ENCODE data around the gene NUDT17. TPM values are rescaled to one million over a fixed set of nuclear protein-coding genes. Genes with fewer than 3 reads are reported as not detected.
"Not testable (repeated sequence)": the region's sequence is repeated elsewhere in the genome, so short reads cannot be mapped to it uniquely, and the experiment has no call there.

NUDT17 gene, protein sequence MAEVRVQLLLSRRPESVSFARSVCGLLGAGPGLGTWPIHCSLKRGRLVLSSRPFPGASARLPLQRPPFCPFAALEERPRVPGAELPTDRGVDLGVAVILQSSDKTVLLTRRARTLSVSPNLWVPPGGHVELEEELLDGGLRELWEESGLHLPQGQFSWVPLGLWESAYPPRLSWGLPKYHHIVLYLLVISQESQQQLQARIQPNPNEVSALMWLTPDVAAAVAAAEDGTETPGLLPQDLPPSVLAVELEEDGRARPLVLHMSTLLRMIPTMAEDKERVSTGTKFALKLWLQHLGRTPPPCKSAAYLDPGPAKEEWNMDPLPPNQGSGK
- 4.2 TPM for polyA plus RNA-seq

DNA sequence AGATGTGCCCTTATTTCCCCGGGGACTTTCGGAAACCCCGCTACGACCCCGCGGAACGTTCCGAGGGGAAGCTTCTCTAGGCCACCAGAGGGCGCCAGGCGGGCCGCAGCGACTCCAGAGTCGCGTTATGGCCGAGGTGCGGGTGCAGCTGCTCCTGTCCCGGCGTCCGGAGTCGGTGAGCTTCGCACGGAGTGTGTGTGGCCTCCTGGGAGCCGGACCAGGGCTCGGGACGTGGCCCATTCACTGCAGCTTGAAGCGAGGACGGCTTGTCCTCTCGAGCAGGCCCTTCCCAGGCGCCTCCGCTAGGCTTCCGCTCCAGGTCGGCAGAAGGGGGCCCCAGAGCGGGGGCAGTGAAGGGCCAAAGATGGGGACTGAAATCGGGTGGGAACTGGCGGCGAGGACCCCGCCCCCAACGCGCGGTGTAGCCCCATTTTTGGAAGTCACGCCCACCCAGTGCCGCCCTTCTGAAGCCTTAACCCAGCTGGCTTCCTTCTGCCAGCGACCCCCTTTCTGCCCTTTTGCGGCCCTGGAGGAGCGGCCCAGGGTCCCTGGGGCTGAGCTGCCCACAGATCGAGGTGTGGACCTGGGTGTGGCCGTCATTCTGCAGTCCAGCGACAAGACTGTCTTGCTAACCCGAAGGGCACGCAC, at the start of gene NUDT17:
TSS of gene NUDT17 (plus strand) at position 117 of the 648 bp plus-strand sequence. CDS start at position 128, 11 bp downstream.
- peaks cover 4% of the 10 kb centered on the region for H3K36me3 Mint-ChIP-seq
- no peaks in the 10 kb centered on the region for H3K9me3 Mint-ChIP-seq
- no peaks in the 10 kb centered on the region for H3K27me3 Mint-ChIP-seq
- peak within 1 kb of the TSS; percentile 23 to 90 (median 59) for H3K27ac Mint-ChIP-seq
- H3K4me3 Mint-ChIP-seq: peak within 1 kb of the TSS in 1 of 4 donors; percentile 56
- H3K4me1 Mint-ChIP-seq: peaks cover 0 to 6% (median 5%) of the 10 kb centered on the region in 3 donors

GRCh38 chr1:145796753-145797152, 48.7 kb upstream of the NUDT17 start:
- Mint-ChIP-seq H3K4me1 (peaks cover 1 to 9% (median 9%) of the 10 kb centered on the region in 3 donors), H3K4me3 (peak overlapping the region in 1 of 4 donors; percentile 3), H3K27ac (no peak overlapping the region), H3K9me3 (peaks cover 11 to 19% (median 16%) of the 10 kb centered on the region in 3 donors), H3K27me3 (no peaks in the 10 kb centered on the region), H3K36me3 (peaks cover 26% of the 10 kb centered on the region)

DNA sequence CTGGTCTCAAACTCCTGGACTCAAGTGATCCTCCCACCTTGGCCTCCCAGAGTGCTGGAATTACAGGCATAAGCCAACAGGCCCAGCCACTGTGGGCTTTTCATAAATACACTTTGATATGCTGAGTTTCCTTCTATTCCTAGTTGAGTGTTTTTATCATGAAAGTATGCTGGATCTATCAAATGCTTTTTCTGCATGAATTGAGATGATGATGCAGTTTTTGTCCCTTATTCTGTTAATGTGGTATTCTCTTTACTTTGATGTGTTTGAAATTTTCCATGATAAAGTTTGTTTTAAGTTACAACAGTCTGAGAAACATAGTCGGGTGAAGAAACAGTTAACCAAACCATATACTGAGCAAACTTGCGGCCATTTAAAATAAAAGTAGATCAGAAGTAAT, 45.6 kb upstream of the NUDT17 start:
- Mint-ChIP-seq H3K4me1 (peaks cover 12 to 15% (median 14%) of the 10 kb centered on the region in 3 donors), H3K27ac (no peak overlapping the region), H3K36me3 (peaks cover 16% of the 10 kb centered on the region), H3K27me3 (no peaks in the 10 kb centered on the region), H3K4me3 (peak overlapping the region in 1 of 4 donors; percentile 38), H3K9me3 (peaks cover 11 to 19% (median 16%) of the 10 kb centered on the region in 3 donors)

- peak overlapping the region in 1 of 3 donors; percentile 40 for H3K27ac Mint-ChIP-seq
- peaks cover 8% of the 10 kb centered on the region for H3K36me3 Mint-ChIP-seq
- no peaks in the 10 kb centered on the region for H3K9me3 Mint-ChIP-seq
- H3K4me3 Mint-ChIP-seq: no peak overlapping the region
- peaks cover 16 to 26% (median 24%) of the 10 kb centered on the region in 3 donors for H3K4me1 Mint-ChIP-seq
- H3K27me3 Mint-ChIP-seq: no peaks in the 10 kb centered on the region
Observed at GRCh38 chr1:145804235-145805045, 41.0 kb upstream of the NUDT17 start.

DNA sequence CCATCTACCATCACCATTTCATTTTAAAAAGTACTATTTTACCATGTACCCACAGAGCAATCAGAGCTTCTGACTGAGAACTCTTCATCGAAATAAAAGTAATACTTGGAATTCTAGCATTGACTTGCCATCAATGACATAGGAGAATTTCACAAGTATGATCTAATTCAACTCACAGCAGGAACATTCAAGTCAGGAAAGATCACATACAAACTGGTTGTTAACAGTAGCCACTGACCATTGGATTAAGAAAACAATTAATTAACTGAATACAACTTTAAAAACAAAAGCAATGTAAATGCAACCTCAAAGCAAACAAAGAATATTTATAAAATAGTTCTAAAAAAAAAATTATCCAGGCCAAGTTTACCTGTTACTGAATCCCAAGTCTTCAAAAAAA, 40.4 kb upstream of the NUDT17 start:
- Mint-ChIP-seq H3K4me3 (no peak overlapping the region), H3K27me3 (no peaks in the 10 kb centered on the region), H3K9me3 (no peaks in the 10 kb centered on the region), H3K4me1 (peaks cover 16 to 24% (median 23%) of the 10 kb centered on the region in 3 donors), H3K27ac (no peak overlapping the region), H3K36me3 (peaks cover 8% of the 10 kb centered on the region)

GRCh38 chr1:145806408-145806807, 39.0 kb upstream of the NUDT17 start:
- H3K36me3 Mint-ChIP-seq: peaks cover 7% of the 10 kb centered on the region
- peaks cover 12 to 24% (median 22%) of the 10 kb centered on the region in 3 donors for H3K4me1 Mint-ChIP-seq
- no peaks in the 10 kb centered on the region for H3K9me3 Mint-ChIP-seq
- no peak overlapping the region for H3K4me3 Mint-ChIP-seq
- H3K27me3 Mint-ChIP-seq: no peaks in the 10 kb centered on the region
- no peak overlapping the region for H3K27ac Mint-ChIP-seq

DNA sequence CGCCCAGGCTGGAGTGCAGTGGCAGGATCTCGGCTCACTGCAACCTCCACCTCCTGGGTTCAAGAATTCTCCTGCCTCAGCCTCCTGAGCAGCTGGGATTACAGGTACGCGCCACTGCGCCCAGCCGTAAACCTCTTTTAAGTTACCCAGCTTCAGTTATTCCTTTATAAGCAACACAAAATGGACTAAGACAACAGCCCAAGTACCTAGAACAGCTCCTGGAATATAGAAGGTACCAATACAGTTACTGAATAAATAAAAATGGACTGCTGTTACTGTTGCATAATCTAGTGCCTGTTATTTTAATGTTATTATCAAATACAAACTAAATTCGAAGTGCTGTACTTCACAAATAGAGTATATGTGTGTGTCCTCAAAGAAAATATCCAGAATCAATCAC, 38.6 kb upstream of the NUDT17 start:
- peaks cover 12 to 22% (median 22%) of the 10 kb centered on the region in 3 donors for H3K4me1 Mint-ChIP-seq
- H3K27ac Mint-ChIP-seq: no peak overlapping the region
- no peaks in the 10 kb centered on the region for H3K27me3 Mint-ChIP-seq
- H3K4me3 Mint-ChIP-seq: no peak overlapping the region
- no peaks in the 10 kb centered on the region for H3K9me3 Mint-ChIP-seq
- peaks cover 4% of the 10 kb centered on the region for H3K36me3 Mint-ChIP-seq

GRCh38 chr1:145812977-145813810, 32.2 kb upstream of the NUDT17 start:
- not testable (repeated sequence) for H3K9me3 Mint-ChIP-seq, H3K4me3 Mint-ChIP-seq, H3K27ac Mint-ChIP-seq, H3K4me1 Mint-ChIP-seq, H3K27me3 Mint-ChIP-seq, H3K36me3 Mint-ChIP-seq

DNA sequence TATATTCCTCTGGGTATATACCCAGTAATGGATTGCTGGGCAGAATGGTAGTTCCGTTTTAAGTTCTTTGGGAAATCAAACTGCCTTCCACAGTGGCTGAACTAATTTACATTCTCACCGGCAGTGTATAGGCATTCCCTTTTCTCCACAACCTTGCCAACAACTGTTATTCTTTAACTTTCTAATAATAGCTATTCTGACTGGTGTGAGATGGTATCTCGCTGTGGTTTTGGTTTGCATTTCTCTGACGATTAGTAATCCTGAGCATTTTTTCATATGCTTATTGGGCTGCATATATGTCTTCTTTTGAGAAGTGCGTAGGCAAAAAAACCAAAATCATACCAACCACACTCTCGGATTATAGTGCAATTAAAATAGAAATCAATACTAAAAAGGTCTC, 27.3 kb upstream of the NUDT17 start:
- not testable (repeated sequence) for H3K36me3 Mint-ChIP-seq, H3K9me3 Mint-ChIP-seq, H3K27ac Mint-ChIP-seq, H3K27me3 Mint-ChIP-seq, H3K4me1 Mint-ChIP-seq, H3K4me3 Mint-ChIP-seq

GRCh38 chr1:145822779-145823331, 22.6 kb upstream of the NUDT17 start:
- H3K9me3 Mint-ChIP-seq, H3K27me3 Mint-ChIP-seq, H3K36me3 Mint-ChIP-seq, H3K27ac Mint-ChIP-seq: not testable (repeated sequence)
- Mint-ChIP-seq H3K4me3 (peak overlapping the region in 1 of 4 donors; percentile 98), H3K4me1 (peaks cover 9 to 15% (median 14%) of the 10 kb centered on the region in 3 donors)

GRCh38 chr1:145823565-145824498, 21.6 kb upstream of the NUDT17 start, which contains the start of the genes POLR3C and RNF115:
Gene POLR3C (plus strand): TSS chr1:145824200. CDS start chr1:145825777, 1,577 bp downstream.
Gene RNF115 (minus strand): TSS chr1:145824095. CDS start chr1:145823873, 222 bp downstream.
- H3K4me3 Mint-ChIP-seq: peak within 1 kb of the TSS; percentile 96 to 99 (median 98)
- peaks cover 9 to 22% (median 18%) of the 10 kb centered on the region in 3 donors for H3K4me1 Mint-ChIP-seq
- no peaks in the 10 kb centered on the region for H3K9me3 Mint-ChIP-seq
- peaks cover 14% of the 10 kb centered on the region for H3K36me3 Mint-ChIP-seq
- peak within 1 kb of the TSS; percentile 76 to 97 (median 96) for H3K27ac Mint-ChIP-seq
- no peaks in the 10 kb centered on the region for H3K27me3 Mint-ChIP-seq

GRCh38 chr1:145824499-145824842, 21.0 kb upstream of the NUDT17 start:
- Mint-ChIP-seq H3K27ac (peak overlapping the region; percentile 76 to 97 (median 96)), H3K36me3 (peaks cover 16% of the 10 kb centered on the region), H3K27me3 (no peaks in the 10 kb centered on the region), H3K9me3 (no peaks in the 10 kb centered on the region), H3K4me1 (peaks cover 9 to 23% (median 18%) of the 10 kb centered on the region in 3 donors), H3K4me3 (peak overlapping the region; percentile 96 to 99 (median 98))

- peaks cover 18% of the 10 kb centered on the region for H3K36me3 Mint-ChIP-seq
- peaks cover 9 to 23% (median 18%) of the 10 kb centered on the region in 3 donors for H3K4me1 Mint-ChIP-seq
- H3K27me3 Mint-ChIP-seq: no peaks in the 10 kb centered on the region
- H3K27ac Mint-ChIP-seq: peak overlapping the region in 1 of 3 donors; percentile 29
- H3K9me3 Mint-ChIP-seq: no peaks in the 10 kb centered on the region
- H3K4me3 Mint-ChIP-seq: peak overlapping the region in 3 of 4 donors; percentile 48 to 89 (median 79)
Observed at GRCh38 chr1:145826030-145826429, 19.4 kb upstream of the NUDT17 start.

Measured in IgD-negative memory B cell (primary cell).